MCF 10A (cell line): ENCODE data around the gene CTR9. TPM values are rescaled to one million over a fixed set of nuclear protein-coding genes. Genes with fewer than 3 reads are reported as not detected.

ENCODE experiments used
- BruUV-seq: library from RNA; stranded (reverse); fragments of 400-500 nt; replicated peaks from 2 replicates; lab custom pipeline; 2021; lab: Mats Ljungman, UMichigan
- CTCF ChIA-PET: fragments of 300-600 bp; sonication (Branson Sonifier 250); formaldehyde crosslinking; extraction: SDS; loops from one replicate; lab custom pipeline; 2021; ENCODE audit warnings: antibody characterized with exemption, inconsistent platforms; lab: Yijun Ruan, JAX
- POLR2A ChIA-PET: fragments of 300-600, 350-650 bp; sonication (Branson Sonifier 250); formaldehyde crosslinking; extraction: SDS; loops from one replicate; lab custom pipeline; 2020; ENCODE audit warnings: antibody characterized with exemption, inconsistent platforms; lab: Yijun Ruan, JAX
- DNase-seq: peaks from one replicate; pipeline ENCODE4 v3.0.0-alpha.2; 2018; ENCODE audit not compliant: unreplicated experiment
- H3K27ac Mint-ChIP-seq: one replicate; pipeline ENCODE4 v1.8.0; 2022; ENCODE audit warnings: mild to moderate bottlenecking, low read depth, mixed read lengths; ENCODE audit not compliant: unreplicated experiment
- H3K27me3 Mint-ChIP-seq: one replicate; pipeline ENCODE4 v1.8.0; 2022; ENCODE audit warnings: mixed read lengths; ENCODE audit not compliant: insufficient read depth, unreplicated experiment
- H3K36me3 Mint-ChIP-seq: one replicate; pipeline ENCODE4 v1.8.0; 2022; ENCODE audit warnings: mild to moderate bottlenecking, moderate library complexity, mixed read lengths; ENCODE audit not compliant: insufficient read depth, unreplicated experiment
- H3K4me1 Mint-ChIP-seq: one replicate; pipeline ENCODE4 v1.8.0; 2022; ENCODE audit warnings: mixed read lengths; ENCODE audit not compliant: insufficient read depth, unreplicated experiment
- H3K4me3 Mint-ChIP-seq: one replicate; pipeline ENCODE4 v1.8.0; 2022; ENCODE audit warnings: mild to moderate bottlenecking, moderate library complexity, mixed read lengths; ENCODE audit not compliant: unreplicated experiment
- H3K9me3 Mint-ChIP-seq: one replicate; pipeline ENCODE4 v1.8.0; 2022; ENCODE audit warnings: mixed read lengths; ENCODE audit not compliant: unreplicated experiment
- CTCF ChIP-seq: fragments of 200-600 bp; IDR thresholded peaks from one replicate; pipeline ENCODE4 v1.8.0; 2022; ENCODE audit warnings: antibody characterized with exemption, mild to moderate bottlenecking; ENCODE audit not compliant: unreplicated experiment
- intact Hi-C: fragments of 100-400 bp; cut with micrococcal nuclease; formaldehyde crosslinking; loops from 2 replicates; pipeline ENCODE4 v1.14.1; 2022
- total RNA-seq: library from RNA; stranded (reverse); gene quantifications from 2 replicates; pipeline ENCODE4 v1.2.3, GENCODE V29; 2022

The CTR9 gene
- total RNA-seq, 1 experiment from 2014 or later: 28.8 TPM

GRCh38 chr11:10824888-10825287 is 73.8 kb downstream of the CTR9 start:
- BruUV-seq: no TSS peak
- intact Hi-C loops: no loop called here
- TF ChIP-seq CTCF: no peak
- POLR2A ChIA-PET: interaction anchor here (1.8 kb wide), 1 partner anchor 15 kb away, joined by 11 read pairs; the partner anchor contains the start of gene EIF4G2
- Mint-ChIP-seq H3K36me3 (no peaks in the 10 kb centered on the region), H3K27me3 (no peaks in the 10 kb centered on the region), H3K4me1 (no peaks in the 10 kb centered on the region), H3K27ac (no peak overlapping the region), H3K9me3 (no peaks in the 10 kb centered on the region), H3K4me3 (no peak overlapping the region)
- CTCF ChIA-PET: no interaction called here
- no peak for DNase-seq

DNA sequence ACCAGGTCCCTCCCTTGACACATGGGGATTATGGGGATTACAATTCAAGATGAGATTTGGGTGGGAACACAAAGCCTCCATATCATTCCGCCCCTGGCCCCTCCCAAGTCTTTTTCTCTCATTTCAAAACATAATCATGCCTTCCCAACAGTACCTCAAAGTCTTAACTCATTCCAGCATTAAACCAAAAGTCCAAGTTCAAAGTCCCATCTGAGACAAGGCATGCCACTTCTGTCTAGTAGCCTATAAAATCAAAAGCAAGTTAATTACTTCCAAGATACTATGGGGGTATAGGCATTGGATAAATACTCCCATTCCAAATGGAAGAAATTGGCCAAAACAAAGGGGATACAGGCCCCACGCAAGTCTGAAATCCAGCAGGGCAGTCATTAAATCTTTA is 77.4 kb downstream of the CTR9 start:
- Mint-ChIP-seq H3K4me1 (no peaks in the 10 kb centered on the region), H3K36me3 (no peaks in the 10 kb centered on the region), H3K27me3 (no peaks in the 10 kb centered on the region), H3K9me3 (no peaks in the 10 kb centered on the region), H3K4me3 (no peak overlapping the region), H3K27ac (no peak overlapping the region)
- no peak for TF ChIP-seq CTCF
- no peak for DNase-seq
- intact Hi-C loops: no loop called here
- ChIA-PET POLR2A (interaction anchor here (1.1 kb wide), 1 partner anchor 19 kb away, joined by 3 read pairs; no protein-coding TSS in a partner anchor), CTCF (interaction anchor here (0.9 kb wide), 1 partner anchor 57 kb away, joined by 3 read pairs; no protein-coding TSS in a partner anchor)
- BruUV-seq: no TSS peak

DNA sequence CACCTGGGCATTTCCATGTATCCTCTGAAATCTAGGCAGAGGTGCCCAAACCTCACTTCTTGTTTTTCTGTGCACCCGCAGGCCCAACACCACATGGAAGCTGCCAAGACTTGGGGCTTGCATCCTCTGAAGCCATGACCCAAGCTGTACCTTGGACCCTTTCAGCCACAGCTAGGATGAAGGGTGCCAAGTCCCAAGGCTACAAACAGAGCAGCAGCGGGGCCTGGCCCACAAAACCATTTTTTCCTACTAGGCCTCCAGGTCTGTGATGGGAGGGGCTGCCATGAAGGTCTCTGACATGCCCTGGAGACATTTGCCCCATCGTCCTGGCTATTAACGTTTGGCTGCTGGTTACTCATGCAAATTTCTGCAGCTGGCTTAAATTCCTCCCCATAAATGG is 78.1 kb downstream of the CTR9 start:
- ChIA-PET POLR2A (interaction anchor here (1.1 kb wide), 1 partner anchor 19 kb away, joined by 3 read pairs; no protein-coding TSS in a partner anchor), CTCF (interaction anchor here (0.7 to 0.9 kb wide), 2 partner anchors 58 to 93 kb away, joined by 3 read pairs; no protein-coding TSS in a partner anchor)
- no peak for DNase-seq
- Mint-ChIP-seq H3K36me3 (no peaks in the 10 kb centered on the region), H3K9me3 (no peaks in the 10 kb centered on the region), H3K27me3 (no peaks in the 10 kb centered on the region), H3K4me3 (no peak overlapping the region), H3K4me1 (no peaks in the 10 kb centered on the region), H3K27ac (no peak overlapping the region)
- TF ChIP-seq CTCF: no peak
- intact Hi-C loops: no loop called here
- BruUV-seq: no TSS peak

Other genes starting within 250 kb of the CTR9 start
- gene RNF141, start 210.1 kb upstream of the CTR9 start, total RNA-seq: 28.4 and 41.8 TPM in 2 replicates
- gene LYVE1, start 182.6 kb upstream of the CTR9 start, total RNA-seq: not detected in 2 replicates
- 0.07 TPM in 1 of 2 replicates, not detected in the other for gene IRAG1, start 57.5 kb upstream of the CTR9 start, total RNA-seq
- 573 and 817 TPM in 2 replicates for gene EIF4G2, start 57.7 kb downstream of the CTR9 start, total RNA-seq
- 38.9 and 53.3 TPM in 2 replicates for gene ZBED5, start 106.8 kb downstream of the CTR9 start, total RNA-seq